ENCODE measurements around the gene RUVBL1.
"Not testable (repeated sequence)": the region's sequence is repeated elsewhere in the genome, so short reads cannot be mapped to it uniquely, and the experiment has no call there.

RUVBL1 gene

DNA sequence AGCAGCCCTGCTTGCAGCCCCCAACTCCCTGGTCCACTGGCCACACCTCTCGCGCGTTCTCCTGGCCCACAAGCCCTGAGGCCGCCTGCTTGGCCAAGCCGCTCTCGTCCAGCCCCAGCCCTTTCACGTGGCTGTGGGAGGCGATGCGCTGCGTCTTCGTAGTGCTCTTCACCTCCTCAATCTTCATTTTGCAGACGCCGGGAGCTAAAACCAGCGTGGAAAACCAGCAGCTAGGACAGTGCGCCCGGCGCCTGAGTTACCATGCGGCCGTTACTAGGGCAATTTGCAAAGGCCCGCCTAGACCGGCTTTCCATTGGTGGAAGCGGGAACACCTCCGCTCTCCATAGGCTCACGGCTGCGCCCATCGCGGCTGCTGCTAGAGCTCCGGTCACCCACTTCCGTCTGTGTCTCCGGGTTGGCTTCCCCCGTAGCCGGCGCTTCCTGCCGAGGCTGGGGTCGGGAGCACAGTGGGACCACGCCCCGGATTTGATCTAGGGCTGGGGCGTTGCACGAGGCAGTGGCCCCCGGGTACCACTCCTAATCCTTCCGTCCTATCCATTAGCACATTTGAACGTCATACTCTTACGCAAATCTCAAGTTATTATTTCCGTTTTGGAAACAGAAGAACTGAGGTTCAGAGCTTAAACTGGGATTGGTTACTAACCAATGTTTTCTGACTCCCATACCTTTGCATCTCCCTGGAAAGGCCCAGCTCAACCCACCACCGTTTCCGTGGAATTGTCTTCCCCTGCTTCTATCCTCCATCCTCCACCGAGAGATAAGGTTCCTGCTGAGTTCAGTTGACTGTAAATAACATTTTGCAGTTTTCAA lies at the start of gene RUVBL1:
RUVBL1 (minus strand) TSS at position 275 of the 831 bp plus-strand sequence; CDS start at position 187, 88 bp downstream.
- DNase-seq = peak; percentile 98

DNA sequence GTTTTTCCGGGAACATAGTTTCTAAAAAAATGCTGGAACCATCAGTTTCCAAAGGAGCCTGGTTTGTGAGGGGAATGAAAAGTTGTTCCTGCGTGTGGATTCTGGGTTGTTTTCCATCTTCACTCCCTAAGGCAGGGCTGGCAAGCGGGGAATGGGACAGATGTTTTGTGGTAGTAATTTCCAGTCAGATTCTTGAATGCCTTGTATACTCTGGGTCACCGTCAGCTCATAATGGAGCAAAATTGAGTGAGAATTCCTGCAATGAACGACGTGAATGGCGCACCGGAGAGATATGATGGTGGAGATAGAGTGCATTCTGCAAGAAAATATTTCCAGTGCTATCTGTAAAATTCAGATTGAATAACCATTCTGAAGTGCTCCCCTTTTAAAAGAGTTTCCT lies 49.6 kb upstream of the RUVBL1 start:
- DNase-seq = no peak

DNA sequence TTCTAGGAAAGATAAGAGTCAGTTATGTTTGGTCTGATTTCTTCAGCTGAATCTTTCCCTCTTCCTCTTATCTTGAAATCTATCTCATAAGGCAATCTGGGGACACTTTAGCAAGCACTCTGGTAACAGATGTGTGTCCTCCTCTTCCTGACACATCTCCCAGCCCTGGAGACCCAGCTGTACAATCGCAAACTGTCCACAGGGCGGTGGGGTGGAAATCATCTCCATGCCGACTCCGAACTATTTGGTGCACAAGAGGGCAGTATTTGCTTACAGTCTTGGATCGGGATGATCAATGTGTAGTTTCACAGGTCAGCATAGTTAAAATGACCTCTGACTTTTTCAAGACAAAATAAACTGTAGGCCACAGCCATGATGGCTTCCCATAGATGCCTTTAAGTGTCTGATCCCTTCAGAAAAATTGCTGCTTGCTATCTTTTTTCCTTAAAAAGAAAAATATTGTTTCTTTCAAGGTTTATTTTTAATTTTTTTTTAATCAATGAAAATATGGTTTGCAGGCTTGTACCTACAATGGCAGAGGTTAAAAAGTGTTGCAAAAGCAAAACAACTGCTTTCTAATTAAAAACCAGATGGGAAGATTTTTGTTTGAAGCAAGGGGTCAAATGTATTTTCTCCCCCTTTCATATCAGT lies 47.4 kb upstream of the RUVBL1 start:
- DNase-seq = no peak

DNA sequence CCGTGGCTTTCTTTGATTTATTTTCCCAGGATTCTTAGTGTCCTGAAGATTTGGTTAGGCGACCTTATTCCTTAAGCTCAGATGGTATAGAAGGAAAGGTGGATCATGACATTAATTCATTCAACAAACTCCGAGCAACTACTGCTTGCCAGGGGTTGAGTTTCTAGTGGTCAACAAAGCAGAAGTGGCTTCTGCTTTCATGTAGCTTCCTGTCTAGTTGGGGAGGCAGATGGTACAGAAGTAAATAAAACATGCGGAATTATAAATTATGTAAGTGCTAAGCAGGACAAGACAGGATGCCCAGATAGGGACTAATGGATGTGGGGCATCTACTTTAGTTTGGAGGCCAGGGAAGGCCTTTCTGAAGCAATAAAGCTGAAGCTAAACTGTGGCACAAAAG lies 45.2 kb upstream of the RUVBL1 start:
- no peak for DNase-seq

DNA sequence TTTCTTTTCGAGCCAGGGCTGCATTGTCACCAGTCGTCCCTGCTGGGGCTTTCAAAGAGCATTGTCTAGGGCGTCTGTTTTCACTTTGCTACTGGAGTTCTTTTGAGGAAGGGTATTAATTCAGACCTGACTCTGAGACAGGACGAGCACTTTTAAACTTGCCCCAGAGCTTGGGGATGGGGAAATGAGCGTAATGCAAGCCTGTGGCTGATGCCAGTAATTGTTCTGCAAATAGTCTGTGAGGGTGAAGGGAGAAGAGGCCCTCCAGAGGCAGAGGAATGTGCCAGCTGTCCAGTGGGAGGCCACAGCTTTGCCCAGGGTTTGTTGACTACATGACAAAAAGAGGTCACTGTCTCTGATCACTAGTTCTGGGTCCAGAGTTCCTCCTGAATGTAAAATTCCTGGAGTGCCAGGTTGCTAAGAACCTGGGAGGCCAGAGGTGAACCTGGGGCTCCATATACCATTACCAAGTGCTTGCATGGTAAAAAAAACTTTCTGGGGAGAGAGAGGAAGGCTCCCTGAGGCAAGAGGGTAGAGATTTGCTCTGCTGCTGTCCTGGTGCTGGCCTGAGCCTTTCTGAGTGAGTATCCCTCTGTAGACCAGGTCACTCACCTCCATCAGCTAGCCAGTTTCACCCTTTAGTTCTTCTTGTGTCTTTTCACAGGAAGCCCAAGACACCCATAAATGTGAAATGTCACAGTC lies 44.5 kb upstream of the RUVBL1 start:
- no peak for DNase-seq

DNA sequence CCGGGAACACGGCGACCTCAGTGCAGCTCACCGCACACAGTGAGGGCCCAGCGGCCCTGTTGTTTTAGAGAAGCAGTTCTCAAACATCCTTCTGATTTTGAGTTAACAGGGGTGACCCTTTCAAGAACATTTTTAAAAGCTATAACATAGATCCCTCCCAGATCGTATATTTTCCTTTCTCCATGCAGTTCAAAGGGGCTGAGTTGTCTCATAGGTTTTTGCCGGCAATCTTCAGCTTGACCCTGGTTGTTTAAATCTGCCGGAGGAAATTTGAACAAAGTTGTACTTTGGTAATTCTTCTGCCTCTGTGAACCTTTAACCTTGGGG lies 44.0 kb upstream of the RUVBL1 start:
- DNase-seq = no peak

DNA sequence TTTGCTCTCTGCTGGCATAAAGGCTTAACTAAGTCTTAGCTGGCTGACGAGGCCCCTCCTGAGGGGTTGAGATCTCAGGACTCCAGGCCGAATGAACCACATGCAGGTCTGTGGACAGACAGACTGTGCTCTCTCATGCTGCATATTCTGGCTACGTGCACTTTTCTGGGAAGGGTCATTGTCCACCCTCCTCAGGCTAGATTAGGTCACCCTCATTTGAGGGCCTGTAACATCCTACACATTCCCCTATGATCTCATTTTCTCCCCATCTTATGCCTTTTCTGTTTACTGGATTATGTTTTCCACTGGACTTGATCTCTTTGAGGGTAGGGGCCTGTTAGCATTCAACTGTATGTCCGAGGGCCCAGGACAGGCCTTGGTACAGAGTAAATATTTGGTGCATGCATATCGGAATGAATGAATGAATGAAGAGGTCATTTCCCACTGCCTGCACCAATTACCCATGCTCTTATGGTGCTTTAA lies 43.4 kb upstream of the RUVBL1 start:
- DNase-seq = no peak

DNA sequence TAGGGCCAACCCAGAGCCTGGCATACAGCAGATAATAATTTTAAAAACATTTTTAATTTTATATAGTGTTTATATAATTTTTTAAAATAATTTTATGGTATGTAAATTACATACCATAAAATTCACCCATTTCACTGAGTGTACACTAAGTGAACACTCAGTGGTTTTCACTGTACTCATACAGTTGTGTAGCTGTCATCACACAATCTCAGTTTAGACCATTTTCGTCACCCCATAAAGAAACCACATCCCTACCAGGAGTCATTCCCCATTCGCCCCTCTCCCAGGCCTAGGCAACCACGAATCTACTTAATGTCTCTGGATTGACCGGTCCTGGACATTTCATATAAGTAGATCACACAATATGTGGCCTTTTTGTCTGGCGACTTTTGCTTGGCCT lies 39.8 kb upstream of the RUVBL1 start:
- no peak for DNase-seq

DNA sequence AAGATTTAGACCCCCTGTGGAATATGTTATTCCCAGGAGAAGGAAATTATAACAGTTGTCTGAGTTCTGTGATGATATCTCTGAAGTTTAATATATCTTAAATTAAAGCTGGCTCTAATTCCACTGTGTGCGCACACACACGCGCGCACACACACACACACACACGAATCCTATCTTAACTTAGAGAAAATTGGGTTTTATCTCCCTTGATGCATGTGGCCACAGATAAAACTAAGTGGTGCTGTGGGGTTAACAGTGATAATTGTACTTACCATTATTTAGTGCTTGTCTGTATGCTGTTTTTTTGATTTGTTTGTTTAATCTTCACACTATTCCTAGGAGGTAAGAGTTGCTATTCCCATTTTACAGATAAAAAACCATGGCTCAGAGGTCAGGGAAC lies 37.0 kb upstream of the RUVBL1 start:
- no peak for DNase-seq

DNA sequence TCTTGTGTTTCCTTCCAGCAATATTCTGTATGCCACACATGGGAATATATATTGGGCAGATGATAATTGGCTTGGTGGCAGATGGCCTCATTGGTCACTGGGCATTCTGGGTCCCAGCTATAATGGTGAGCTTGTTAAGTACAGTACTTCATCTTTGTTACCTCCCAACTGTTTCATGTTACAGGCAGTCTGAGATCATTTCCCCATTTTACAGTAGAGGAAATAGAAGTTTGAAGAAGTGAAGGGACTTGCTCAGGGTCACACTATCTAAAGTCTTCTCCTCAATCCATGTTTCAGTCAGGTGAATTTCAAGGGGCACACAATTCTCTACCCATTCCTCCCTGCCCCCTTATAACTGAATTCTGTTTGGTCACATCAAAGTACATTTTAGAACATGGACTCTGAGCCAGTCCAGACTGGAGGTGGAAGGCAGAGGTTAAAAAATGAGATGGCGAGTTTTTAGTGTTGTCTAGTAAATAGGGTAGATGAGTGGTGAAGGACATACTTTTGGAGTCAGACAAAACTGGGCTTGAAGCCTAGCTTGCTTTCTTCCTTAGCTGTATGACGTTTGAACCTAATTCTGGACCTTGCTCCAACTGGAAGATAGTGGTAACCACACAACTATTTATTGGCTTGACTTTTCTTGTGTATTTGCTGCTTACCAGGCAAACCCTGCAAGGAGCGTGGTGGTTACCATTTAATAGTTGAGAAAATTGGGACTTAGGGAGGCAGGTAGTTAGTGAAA lies 32.2 kb upstream of the RUVBL1 start:
- no peak for DNase-seq

DNA sequence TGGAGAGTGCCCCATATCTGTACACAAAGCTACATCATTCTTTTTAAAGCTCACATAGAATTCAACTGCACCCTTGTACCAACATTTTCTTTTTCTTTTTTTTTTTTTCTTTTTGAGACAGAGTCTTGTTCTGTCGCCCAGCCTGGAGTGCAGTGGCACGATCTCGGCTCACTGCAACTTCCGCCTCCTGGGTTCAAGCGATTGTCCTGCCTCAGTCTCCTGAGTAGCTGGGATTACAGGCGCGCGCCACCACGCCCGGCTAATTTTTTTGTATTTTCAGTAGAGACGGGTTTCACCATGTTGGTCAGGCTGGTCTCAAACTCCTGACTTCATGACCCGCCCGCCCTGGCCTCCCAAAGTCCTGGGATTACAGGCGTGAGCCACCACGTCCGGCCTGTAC lies 30.7 kb upstream of the RUVBL1 start:
- not testable (repeated sequence) for DNase-seq

DNA sequence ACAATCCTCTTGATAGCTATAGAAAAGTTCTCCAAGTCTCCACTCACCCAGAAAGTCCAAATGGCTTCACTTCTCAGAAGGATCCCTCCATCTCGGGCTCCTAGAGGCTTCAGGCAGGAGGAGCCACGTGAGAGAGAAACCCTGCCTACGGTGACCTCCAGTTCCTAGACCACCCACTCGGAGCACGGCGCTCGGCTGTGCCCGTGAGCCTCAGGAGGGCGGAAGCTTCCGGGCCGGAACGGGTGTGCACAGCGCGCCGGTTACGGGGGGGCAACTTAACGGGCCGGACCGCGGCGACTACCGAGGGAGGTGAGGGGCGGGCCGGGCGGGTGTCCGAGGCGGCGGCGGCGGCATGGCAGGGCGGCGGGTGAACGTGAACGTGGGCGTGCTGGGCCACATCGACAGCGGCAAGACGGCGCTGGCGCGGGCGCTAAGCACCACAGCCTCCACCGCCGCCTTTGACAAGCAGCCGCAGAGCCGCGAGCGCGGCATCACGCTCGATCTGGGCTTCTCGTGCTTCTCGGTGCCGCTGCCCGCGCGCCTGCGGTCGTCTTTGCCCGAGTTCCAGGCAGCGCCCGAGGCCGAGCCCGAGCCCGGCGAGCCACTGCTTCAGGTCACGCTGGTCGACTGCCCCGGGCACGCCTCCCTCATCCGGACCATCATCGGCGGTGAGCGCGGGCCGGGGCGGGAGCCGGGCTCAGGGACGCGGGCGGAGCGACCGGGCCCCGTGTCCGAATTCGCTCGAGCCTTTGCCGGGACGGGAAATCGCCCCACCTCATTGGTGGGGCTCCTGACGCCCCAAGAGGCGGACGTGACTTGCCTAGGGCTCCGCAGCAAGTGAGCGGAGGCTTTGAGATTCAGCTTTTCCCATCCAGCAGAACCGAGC lies 29.8 kb upstream of the RUVBL1 start, which contains the start of gene EEFSEC:
EEFSEC (plus strand) TSS at position 326 of the 886 bp plus-strand sequence; CDS start at position 353, 27 bp downstream.
- peak; percentile 89 for DNase-seq

DNA sequence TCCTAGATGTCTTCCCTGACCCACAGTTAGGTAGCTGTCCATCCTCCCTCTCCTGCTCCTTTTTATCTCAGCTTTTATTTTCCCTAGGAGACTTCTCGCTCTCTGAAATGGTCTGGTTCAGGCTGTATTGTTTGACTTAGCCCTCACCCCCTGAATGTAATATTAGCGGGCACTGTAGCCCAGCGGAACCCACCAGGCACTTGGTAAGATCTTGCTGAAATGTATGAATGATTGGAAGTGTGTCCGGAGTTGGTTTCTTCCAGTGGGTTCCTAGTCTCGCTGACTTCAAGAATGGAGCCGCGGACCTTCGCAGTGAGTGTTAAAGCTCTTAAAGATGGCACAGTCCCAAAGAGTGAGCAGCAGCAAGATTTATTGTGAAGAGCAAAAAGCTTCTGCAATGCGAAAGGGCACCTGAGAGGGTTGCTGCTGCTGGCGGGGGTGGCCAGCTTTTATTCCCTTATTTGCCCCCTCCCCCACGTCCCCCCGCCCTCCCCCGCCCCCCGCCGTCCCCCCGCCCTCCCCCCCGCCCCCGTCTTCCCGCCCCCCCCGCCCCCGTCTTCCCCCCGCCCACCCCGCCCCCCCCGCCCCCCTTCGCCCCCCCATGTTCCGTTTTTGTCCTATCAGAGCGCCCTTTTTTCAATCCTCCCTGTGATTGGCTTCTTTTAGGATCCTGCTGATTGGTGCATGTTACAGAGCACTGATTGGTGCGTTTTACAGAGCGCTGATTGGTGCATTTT lies 29.0 kb upstream of the RUVBL1 start:
- peak; percentile 87 for DNase-seq

DNA sequence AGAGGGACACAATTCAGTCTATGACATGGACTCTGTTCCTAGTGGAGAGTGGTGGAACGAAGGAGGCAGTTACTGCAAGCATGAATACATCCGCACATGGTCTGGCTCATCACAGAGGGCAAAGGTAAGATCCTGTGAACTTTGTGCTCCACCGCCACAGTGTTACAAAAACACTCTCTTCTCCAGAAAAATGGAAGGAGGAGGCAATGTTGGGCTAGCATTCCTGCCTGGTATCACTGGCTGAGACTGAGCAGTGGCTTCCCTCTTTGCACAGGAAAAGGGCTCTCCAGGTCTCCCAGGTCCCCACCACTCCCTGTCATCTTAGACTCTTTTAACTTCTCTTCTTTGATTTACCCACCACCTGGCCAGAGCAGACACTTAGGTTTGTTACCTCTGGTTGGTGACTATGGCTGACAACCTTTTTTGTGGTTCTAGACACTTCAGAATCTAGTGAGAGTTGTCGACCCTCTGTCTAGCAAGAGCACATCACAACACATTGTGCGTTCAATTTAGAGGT lies 28.2 kb upstream of the RUVBL1 start:
- DNase-seq = peak; percentile 17

DNA sequence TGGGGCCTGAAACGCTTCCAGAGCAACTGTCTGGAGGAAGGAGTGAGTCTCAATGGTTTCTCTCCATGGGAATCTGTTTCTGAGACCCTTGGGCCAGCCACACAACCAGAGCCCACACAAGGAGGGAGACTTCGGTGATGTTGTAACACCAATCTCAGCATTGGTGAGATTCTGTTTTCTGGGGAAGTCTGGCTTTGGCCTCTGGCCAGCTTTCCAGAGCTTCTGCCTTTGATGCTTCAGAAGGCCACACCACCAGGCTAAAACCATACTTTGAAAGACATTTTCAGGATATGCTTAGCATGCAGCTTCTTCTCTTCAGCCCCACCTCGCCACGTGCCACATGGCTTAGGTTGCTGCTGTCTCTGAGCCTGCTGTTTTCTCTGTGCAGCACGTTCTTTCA lies 26.0 kb upstream of the RUVBL1 start:
- no peak for DNase-seq

DNA sequence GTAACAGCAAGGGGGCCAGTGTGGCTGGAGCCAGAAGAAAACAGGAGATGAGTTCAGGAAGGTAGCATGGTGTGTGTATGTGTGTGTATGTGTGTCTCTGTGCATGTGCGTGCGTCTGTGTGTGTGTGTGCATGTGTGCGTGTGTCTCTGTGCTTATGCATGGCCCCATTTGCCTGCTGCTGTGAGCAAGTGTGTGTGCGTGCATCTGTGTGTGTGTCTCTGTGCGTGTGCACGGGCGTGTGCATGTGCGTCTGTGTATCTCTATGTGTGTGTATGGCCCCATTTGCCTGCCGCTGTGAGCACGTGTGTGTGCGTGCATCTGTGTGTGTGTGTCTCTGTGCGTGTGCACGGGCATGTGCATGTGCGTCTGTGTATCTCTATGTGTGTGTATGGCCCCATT lies 22.6 kb upstream of the RUVBL1 start:
- DNase-seq = no peak

DNA sequence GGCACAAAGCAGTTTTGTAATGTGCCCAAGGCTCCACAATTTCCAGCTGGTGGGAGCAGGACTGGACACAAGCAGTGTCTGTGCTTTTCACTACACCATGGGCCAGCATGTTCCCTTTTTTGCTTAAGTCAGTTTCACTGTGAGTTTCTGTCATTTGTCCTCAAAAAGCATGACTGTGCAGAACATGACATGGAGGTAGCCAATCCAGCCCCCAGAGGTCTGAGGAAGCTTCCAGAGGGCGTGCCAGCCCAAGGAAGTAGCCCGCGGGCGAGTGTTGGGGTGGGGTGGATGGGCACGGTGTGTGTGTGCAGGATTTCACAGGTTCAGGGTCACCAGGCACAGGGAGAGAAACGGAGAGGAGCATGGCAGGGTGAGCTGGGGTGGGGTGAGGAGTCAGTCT lies 21.7 kb upstream of the RUVBL1 start:
- DNase-seq = no peak

DNA sequence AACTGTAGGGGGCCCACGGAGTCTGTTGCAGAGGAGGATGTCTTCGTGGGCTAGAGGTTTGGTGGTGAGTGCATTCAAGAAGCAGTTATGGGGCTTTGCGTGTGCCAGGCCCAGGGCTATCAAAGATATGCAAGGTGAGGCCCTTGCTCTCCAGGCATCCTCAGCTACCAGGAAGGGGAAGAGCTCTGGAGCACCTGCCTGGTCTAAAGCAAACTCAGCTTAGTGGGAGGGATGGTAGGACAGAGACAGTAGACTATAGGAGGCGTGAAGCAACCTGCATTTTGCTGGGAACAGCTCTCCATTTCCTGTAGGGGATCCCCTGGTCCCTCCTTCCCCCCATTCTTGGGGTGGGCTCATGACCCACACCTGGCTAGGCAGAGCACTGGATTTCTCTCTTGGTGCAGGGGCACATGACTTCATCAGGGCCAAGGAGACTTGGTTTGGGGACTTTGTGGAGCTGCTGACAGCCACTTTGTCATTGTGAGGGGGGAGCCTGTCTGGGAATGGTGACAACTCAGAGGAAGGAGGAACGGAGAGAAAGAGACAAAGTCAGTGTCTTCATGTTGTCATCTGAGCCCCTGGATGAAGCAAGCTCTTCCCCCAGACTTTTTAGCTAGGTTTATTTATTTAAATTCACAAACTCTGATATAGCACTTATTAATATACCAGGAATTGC lies 21.0 kb upstream of the RUVBL1 start:
- DNase-seq = no peak

DNA sequence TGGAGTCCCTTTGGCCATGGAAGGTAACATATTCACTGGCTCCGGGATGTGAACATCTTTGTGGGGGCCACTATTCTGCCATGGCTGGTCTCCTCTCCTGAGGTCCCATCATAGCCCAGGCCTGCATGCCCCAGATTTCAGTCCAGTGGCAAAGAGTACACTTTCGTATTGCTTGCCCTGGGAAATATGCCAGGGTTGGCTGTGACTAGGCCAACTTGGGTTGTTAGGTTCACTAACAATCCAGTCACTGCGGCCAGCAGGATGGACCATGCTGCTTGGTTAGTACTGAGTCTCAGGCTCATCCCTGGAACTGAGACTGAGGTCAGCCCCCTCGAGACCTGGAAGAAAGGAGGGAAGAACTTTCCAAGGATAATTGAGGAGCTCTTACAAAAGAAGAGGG lies 19.9 kb upstream of the RUVBL1 start:
- no peak for DNase-seq

DNA sequence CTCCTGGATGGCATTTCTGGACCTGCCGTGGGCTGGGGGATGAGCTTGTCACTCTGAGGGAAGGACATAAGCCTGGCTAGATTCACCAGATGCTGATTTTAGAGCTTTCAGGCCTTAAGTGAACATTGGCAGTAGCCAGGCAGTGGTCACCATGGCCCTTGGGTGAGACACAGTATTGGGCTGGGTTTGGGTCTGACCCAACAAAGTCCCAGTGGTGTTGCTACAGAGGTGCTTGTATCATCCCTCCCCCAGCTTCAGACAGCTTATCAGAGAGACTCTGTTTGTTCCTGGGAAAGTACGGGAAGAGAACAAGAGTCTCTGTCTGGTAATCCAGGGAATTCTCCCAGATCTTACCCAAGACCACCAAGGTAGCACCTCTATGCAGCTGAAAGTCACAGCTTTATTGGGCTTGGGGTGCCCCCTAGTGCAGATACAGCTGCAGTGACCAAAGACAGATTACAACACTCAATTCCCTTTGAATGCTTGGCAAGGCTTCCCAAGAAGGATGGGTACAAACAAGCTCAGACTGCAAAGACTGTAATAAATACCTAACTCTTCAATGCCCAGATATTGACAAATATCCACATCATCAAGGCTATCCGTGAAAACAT lies 9.8 kb upstream of the RUVBL1 start:
- DNase-seq = peak; percentile 65

Data from CD4-positive, alpha-beta T cell treated with Interleukin-21 for 1 hour (primary cell).